Transverse colon (tissue), 4 donors: ENCODE measurements around the gene ACTG1. TPM values are rescaled to one million over a fixed set of nuclear protein-coding genes. Genes with fewer than 3 reads are reported as not detected.

Source experiments
- DNase-seq: peaks from one replicate; pipeline ENCODE4 v3.0.0-alpha.2; 2019
- H3K27ac ChIP-seq, 4 donors: fragments of 200-600 bp; sonication (generic); 2 replicates each; pipeline ENCODE4 v1.5.1; 2016 to 2018; ENCODE audit warnings: inconsistent platforms in 4 of 4
- H3K27me3 ChIP-seq: fragments of 200-600 bp; sonication (generic); 2 replicates; pipeline ENCODE4 v1.5.1; 2017; ENCODE audit warnings: inconsistent platforms
- H3K36me3 ChIP-seq, 4 donors: fragments of 200-600 bp; sonication (generic); 2 replicates each; pipeline ENCODE4 v1.5.1; 2017 to 2019; ENCODE audit warnings: inconsistent platforms in 4 of 4
- H3K4me1 ChIP-seq, 4 donors: fragments of 200-600 bp; sonication (generic); 2 replicates each; pipeline ENCODE4 v1.5.1; 2017 to 2020; ENCODE audit warnings: inconsistent platforms in 4 of 4
- H3K4me3 ChIP-seq, 4 donors: fragments of 200-600 bp; sonication (generic); 1 replicate in 1 of 4; 2 replicates in 3 of 4; pipeline versions ENCODE4 v1.5.1 to v1.6.1; 2017 to 2019; ENCODE audit warnings: inconsistent platforms in 4 of 4
- H3K9me3 ChIP-seq, 2 donors: fragments of 200-600 bp; sonication (generic); 2 replicates each; pipeline ENCODE4 v1.5.1; 2017 to 2019; ENCODE audit warnings: inconsistent platforms in 2 of 2
- CTCF ChIP-seq, 5 experiments: fragments of 200-600 bp in 3 of 5; fragments of 450-650 bp in 2 of 5; sonication (generic) in 3 of 5; IDR thresholded peaks; 1 replicate in 2 of 5; 2 replicates in 3 of 5; pipeline ENCODE4 v1.5.1; 2016 to 2017; ENCODE audit warnings: antibody characterized with exemption in 5 of 5, inconsistent platforms in 3 of 5, mild to moderate bottlenecking in 2 of 5, moderate library complexity in 1 of 5
- EP300 ChIP-seq: sonication (generic); formaldehyde crosslinking; IDR thresholded peaks from one replicate; pipeline ENCODE4 v1.6.1; 2017; ENCODE audit warnings: antibody characterized with exemption, low read depth
- POLR2A ChIP-seq: fragments of 450-650 bp; IDR thresholded peaks from one replicate; pipeline ENCODE4 v1.6.1; 2016; ENCODE audit warnings: antibody characterized with exemption, mild to moderate bottlenecking, moderate library complexity
- POLR2AphosphoS5 ChIP-seq, 3 donors: sonication (generic); formaldehyde crosslinking; IDR thresholded peaks; one replicate each; pipeline ENCODE4 v1.6.1; 2016; ENCODE audit warnings: antibody characterized with exemption in 3 of 3
- WGBS, 2 donors: methylation state at CpG; one replicate each; pipeline ENCODE4 v1.1.5; 2018; ENCODE audit warnings: low coverage in 1 of 2; 5-methylcytosine and 5-hydroxymethylcytosine counted together
- in situ Hi-C, 4 donors: fragments of 200-750 bp; cut with MboI; loops; one replicate each; pipeline versions ENCODE4 v1.15.0 to v1.15.1; 2017; ENCODE audit warnings: low sequenced_read_pairs in 3 of 4, low pct_ligation_motif_present in 1 of 4, low pct_unique_long_range_greater_than_20kb in 1 of 4
- intact Hi-C: fragments of 100-400 bp; cut with DNase I; formaldehyde crosslinking; loops from one replicate; pipeline ENCODE4 v1.15.1; 2023; ENCODE audit warnings: low total_unique reads
- total RNA-seq, 4 donors: library from RNA; depleted of rRNA; stranded (reverse); fragments of >200 nt; gene quantifications; one replicate each; pipeline ENCODE4 v1.1.0, GENCODE V29; 2016

ACTG1 gene
- total RNA-seq, 4 donors from 2014 or later: 2,099 to 4,882 (median 4,009) TPM

DNA sequence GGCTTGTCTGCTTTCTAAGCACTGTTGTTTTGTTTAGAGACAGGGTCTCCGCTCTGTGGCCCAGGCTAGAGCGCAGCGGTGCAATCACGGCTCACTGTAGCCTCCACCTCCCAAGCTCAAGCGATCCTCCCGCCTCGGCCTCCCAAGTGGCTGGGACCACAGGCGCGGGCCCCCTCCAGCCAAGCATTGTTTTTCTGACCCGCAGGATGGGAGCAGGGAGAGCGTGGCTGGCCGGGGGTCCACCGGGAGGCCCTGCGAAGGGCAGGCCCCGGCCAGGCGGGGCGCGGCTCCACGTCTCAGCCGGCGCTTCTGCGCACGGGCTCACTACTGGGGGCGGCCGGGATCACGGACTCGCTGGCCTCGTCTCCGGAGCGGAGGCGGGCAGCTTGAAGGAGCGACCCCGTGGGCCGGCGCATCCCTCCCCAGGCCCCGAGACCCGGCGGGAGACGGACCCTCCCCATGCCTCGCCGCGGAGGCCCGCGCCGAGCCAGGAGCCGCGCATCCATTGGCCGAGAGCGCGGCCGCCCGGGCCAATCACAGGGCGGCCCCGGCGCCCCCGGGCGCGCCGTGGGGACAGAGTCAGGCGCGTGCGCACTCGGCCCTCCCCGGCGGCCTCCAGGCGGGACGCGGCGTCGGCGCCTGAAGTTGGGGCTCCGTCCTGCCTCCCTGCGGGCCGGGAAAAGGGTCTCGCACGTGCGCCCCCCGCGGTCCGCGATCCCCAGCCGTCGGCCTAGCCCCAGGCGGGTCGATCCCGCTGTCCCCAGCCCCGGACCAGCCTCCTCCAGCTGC is 24.9 kb downstream of the ACTG1 start:
- intact Hi-C loops: loop anchor here (1.0 kb wide), 1 partner anchor 36 kb away; no protein-coding TSS in a partner anchor

DNA sequence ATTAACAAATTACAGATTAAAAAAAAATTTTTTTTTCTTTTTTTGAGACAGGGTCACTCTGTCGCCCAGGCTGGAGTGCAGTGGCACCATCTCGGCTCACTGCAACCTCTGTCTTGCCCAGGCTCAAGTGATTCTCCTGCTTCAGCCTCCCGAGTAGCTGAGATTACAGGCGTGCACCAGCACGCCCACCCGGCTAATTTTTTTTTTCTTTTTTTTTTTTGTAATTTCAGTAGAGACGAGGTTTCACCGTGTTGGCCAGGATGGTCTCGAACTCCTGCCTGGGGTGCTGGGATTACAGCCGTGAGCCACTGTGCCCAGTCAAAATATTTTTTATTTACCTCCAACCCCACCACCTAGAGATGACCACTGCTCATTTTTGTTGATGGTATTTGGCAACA is 25.5 kb downstream of the ACTG1 start:
- in situ Hi-C loops: loop anchor here in 3 of 4 donors (25.0 kb wide), 3 partner anchors 100 to 225 kb away; partner anchors contain the start of genes BAHCC1 (in 1 of the 3) and SLC38A10 (in 1 of the 3)
- Histone ChIP-seq H3K9me3 (no peaks in the 10 kb centered on the region), H3K4me3 (peak overlapping the region in 2 of 4 donors; percentile 51 to 70), H3K36me3 (no peaks in the 10 kb centered on the region), H3K27ac (no peak overlapping the region), H3K4me1 (peaks cover 20 to 41% (median 31%) of the 10 kb centered on the region in 4 donors), H3K27me3 (peaks cover 9% of the 10 kb centered on the region)
- WGBS, 2 donors: 75 to 77% methylated on average over 9 to 10 of the region's 10 CpGs
- TF ChIP-seq EP300 (no peak), CTCF (IDR thresholded peaks at IDR 0.05) (no peak), POLR2AphosphoS5 (IDR thresholded peaks at IDR 0.05) (no peak), POLR2A (no peak)
- intact Hi-C loops: loop anchor here (1.0 kb wide), 1 partner anchor 36 kb away; no protein-coding TSS in a partner anchor
- DNase-seq: no peak

More for the DNA sequence above, 24.9 kb downstream of the ACTG1 start:
- peaks cover 8% of the 10 kb centered on the region for H3K27me3 ChIP-seq
- WGBS, 2 donors: 10% methylated on average over 61 of the region's 87 CpGs; no CpG with 5 or more reads in 1 of the 2 donors
- H3K4me1 ChIP-seq: peaks cover 20 to 44% (median 31%) of the 10 kb centered on the region in 4 donors
- peak; percentile 79 for DNase-seq
- peak overlapping the region; percentile 69 to 91 (median 80) for H3K27ac ChIP-seq
- in situ Hi-C loops: loop anchor here in 3 of 4 donors (25.0 kb wide), 3 partner anchors 100 to 225 kb away; partner anchors contain the start of genes BAHCC1 (in 1 of the 3) and SLC38A10 (in 1 of the 3)
- no peaks in the 10 kb centered on the region for H3K9me3 ChIP-seq
- no peaks in the 10 kb centered on the region for H3K36me3 ChIP-seq
- peak overlapping the region; percentile 51 to 82 (median 68) for H3K4me3 ChIP-seq
- TF ChIP-seq POLR2A: peak; percentile 60
- TF ChIP-seq POLR2AphosphoS5 (IDR thresholded peaks at IDR 0.05): peak in 2 of 3 donors; percentile 62 to 80
- no peak for TF ChIP-seq EP300
- TF ChIP-seq CTCF (IDR thresholded peaks at IDR 0.05): no peak

DNA sequence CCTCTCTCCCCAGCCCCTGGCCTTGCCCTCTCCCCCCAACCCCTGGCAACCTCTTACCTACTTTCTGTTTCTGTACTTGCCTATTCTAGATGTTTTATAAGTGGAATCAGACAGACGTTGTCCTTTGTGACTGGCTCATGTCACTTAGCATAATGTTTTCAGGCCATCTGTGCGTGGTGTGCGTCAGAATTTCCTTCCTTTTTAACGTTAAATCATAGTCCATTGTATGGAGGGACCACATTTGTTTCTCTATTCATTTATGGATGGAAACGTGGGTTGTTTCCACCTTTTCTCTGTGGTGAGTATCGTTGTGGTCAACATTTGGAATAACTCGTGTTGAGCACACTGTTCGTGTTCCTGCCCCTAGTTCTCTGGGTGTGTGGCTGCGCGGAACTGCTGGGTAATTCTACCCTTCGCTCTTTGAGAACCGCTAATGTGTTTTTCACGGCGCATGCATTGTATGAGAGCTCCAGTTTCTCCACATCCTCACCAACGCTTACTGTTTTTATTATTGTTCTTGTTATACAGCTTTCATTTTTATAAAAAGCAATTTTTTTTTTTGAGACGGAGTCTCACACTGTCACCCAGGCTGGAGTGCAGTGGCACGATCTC is 26.3 kb downstream of the ACTG1 start:
- Histone ChIP-seq H3K4me1 (peaks cover 20 to 45% (median 36%) of the 10 kb centered on the region in 4 donors), H3K36me3 (no peaks in the 10 kb centered on the region), H3K27me3 (peaks cover 17% of the 10 kb centered on the region), H3K27ac (no peak overlapping the region), H3K9me3 (no peaks in the 10 kb centered on the region), H3K4me3 (no peak overlapping the region)
- DNase-seq: no peak
- WGBS, 2 donors: 69 to 75% methylated on average over 8 to 17 of the region's 17 CpGs
- intact Hi-C loops (no loop called here), in situ Hi-C loops (loop anchor here in 3 of 4 donors (25.0 kb wide), 3 partner anchors 99 to 224 kb away; partner anchors contain the start of genes BAHCC1 (in 1 of the 3) and SLC38A10 (in 1 of the 3))
- TF ChIP-seq POLR2A (no peak), POLR2AphosphoS5 (IDR thresholded peaks at IDR 0.05) (no peak), CTCF (IDR thresholded peaks at IDR 0.05) (no peak), EP300 (no peak)
